GM18505 (cell line): ENCODE results near the gene CACNA2D3.

ENCODE experiments used
- ATAC-seq: cut with Tn5 transposase; IDR thresholded peaks from one replicate; pipeline ENCODE4 v1.9.1; 2021; ENCODE audit not compliant: unreplicated experiment
- POLR2A ChIP-seq: IDR thresholded peaks from 4 replicates; pipeline ENCODE4 v1.6.1; 2011; ENCODE audit warnings: borderline replicate concordance; ENCODE audit not compliant: insufficient read depth, insufficient read length; ENCODE audit errors: extremely low read depth

The CACNA2D3 gene

DNA sequence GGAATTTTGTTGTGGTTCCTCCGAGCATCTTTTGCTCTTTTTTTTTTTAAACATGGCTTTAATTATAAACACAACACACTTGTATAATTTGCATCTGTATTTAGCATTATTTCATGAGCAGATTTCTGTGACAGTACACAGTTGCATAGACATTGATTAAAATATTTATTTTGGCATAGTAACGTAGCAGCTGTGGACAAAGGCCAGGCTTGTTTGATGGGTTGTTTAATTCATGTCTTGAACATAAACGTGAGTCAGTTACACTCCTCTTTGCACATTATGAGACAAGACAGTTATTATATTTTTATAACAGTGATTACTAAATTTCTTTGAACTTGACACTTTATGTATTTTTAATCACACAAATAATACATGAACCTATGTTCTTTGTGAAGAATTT lies 182.5 kb downstream of the CACNA2D3 start:
- ATAC-seq, result no peak
- TF ChIP-seq POLR2A, result no peak

DNA sequence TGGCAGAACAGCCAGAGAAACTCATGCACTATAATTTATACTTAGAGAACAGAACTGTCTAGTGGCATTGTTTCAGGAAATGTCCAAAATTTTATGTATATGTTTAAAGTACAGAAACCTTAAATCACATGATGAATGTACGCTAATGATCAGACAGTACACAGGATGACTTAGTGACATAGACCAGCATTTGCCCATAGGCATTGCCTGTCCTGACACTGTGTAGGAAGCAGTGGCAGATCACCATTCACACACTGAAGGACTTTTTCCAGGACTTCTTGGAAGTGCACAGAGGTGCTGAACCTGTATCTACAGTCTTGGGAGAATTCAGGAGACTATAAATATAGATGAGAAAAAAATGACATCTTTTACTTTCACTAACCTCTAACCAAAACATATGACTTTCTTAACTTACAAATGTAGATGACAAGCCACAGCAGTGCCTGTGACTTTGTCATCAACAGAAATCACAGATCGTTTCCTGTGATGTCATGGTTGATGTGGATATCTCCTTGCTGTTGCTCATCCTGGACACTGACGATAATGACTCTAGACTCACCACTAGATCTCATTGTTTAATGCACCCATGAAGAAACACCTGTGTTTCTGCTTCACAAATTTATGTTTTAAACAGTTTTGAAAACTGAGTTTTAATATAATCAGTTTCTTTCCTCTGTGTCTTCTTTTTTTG lies 183.2 kb downstream of the CACNA2D3 start:
- no peak for TF ChIP-seq POLR2A
- no peak for ATAC-seq

DNA sequence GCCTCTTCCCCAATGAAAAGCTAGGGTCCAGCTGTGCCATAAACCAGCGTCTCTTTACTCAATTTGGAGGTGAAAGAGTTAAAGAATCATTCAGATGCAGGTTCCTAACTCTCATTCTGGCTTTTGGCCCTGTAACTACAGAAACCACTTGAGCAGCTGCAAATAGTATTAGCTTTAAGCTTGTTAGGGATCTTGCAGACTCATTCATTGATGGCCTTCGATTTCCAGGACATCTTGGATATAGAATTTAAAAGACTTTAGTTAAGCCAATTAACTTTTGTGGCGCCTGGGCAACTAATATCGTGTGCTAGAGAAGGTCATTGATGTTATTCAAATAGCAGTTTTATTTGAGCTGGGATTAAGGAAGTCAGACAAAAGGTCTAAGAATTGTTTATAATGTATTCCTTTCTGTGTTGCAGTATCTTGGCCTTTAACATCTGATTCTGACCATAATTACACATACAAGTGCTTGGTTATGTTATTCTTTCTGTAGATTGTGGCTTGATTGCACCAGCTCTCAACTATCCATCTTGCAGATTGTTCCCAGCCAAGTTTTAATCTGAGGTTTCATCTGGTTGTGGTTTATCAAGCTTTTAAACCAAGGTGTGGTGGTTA lies 185.3 kb downstream of the CACNA2D3 start:
- no peak for TF ChIP-seq POLR2A
- no peak for ATAC-seq

DNA sequence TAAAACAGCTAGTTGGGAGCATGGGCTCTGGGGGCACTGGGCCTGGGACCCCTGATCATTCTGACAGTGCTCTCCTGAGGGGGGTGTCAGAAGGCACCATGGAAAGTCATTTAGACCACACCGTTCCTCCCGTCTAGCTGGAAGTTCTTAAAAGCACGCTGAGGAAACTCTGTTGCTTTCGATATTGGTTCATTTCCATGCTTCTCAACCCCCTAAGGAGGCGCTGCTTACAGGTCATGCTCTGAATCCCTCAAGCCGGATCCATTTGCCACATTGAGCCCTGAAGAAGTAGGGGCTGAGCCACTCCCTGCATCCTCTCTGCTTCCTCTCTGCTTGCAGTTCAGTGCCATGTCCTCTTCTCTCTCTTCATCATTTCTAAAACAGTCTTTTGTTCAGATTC lies 187.2 kb downstream of the CACNA2D3 start:
- TF ChIP-seq POLR2A, result no peak
- ATAC-seq, result no peak

DNA sequence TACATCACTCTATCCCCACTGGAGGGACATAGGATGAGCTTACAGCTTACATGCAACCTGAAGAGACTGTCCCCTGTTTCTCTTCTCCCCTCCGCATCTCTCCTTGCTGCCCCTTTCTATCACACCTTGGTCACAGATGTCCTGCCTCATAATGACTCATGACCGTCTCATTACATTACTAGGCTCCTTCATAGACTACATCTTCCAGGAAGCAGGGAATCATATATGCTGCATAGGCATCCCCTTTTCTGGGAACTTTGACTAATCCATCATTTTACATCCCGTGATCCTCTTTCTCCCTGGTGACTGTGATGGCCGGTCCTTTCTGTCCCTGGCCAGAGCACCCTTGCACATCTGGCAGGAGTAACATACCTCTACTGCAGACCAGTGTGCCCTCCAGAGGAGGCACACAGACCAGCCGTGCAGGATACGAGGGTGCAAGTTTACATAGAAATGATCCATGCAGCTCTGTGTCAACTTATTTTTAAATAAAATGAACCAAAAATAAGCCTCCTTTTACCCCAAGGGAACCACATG lies 188.9 kb downstream of the CACNA2D3 start:
- TF ChIP-seq POLR2A, result no peak
- no peak for ATAC-seq

DNA sequence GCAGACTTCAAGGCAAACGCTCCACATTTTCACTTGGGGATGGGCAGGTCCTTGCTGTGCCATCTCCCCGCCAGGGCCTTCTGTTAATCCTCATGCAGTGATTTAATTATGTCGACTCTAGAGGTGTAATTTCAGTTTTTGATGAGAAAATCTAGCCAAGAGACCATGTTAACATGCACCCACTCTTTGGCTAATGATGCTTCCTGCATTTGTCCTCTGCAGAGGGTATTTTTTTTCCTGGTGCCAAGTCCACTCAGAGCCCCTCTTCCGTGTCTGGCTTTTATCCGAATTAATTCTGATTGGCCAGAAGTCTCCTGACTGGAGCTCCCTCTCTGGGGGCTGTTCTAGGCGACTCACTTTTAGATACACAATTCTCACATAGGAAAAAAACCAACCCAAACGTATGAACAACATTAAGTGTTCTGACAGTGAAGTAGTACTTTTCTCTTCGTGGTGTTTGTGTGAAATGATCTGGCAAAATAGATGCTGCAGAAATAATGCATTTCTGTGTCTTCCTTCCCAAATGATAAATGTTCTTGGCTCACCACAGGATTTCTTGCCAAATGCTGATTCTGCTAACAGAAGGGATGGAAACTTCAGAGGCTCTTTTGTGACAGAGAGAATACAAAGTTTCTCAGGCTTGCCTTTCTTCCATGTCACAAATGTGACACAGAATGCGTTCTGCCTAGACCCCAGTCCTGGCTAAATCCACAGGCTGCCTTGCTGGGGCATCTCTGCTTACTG lies 190.0 kb downstream of the CACNA2D3 start:
- TF ChIP-seq POLR2A, result no peak
- ATAC-seq, result no peak

DNA sequence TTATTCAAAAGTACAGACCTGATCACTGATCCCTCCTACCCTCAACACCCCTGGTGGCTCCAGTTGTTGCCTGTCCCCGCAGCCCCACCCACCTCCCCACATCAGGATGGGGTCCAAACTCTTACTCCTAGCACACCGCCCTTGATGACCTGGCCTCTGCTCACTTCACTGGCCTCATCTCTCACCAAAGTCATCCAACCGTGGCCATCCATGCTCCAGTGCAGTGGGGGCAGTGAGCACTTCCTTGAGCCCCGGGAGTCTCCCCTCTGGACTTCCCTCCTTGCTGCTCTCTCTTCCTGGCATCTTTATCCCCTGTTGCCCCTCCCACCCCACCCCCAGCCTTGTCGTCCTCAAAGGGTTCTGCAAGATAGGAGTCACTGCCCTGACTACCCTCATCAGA lies 191.1 kb downstream of the CACNA2D3 start:
- no peak for TF ChIP-seq POLR2A
- no peak for ATAC-seq

DNA sequence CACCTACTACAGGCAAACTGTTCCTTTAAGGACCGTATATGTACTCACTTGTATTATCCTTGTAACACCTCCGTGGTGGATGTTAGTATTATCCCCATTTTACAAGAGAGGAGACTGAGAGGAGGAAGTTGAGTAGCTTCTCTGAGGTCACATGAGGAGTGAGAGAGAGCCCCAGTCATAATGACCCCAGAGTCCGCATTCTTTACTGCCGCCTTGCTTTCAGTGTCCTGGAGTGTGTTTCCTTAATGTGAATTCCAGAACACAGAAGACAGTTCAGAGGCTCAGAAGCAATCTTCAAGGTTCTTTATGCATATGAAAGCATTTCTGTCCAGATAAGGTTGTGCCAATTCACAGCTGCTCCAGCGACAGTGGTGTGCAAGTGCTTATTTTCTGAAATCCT lies 199.2 kb downstream of the CACNA2D3 start:
- ATAC-seq, result no peak
- no peak for TF ChIP-seq POLR2A

DNA sequence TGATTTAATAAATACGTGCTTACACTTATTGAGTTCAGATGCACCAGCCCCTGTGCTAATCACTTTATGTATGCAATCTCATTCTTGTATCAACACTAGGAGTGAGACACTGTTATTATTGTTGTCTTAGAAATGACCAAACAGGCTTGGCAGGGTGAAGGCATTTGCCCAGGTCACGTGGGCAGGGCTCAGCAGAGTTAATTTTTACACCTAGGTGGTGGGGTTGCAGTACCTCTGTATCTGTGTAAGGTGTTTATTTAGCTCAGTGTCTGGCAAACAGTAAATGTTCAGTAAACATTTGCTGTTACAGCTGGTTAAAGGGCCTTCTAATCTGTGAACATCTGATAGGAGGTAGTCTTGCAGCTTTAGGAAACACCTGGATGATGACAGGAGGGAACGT lies 200.0 kb downstream of the CACNA2D3 start:
- no peak for ATAC-seq
- no peak for TF ChIP-seq POLR2A

DNA sequence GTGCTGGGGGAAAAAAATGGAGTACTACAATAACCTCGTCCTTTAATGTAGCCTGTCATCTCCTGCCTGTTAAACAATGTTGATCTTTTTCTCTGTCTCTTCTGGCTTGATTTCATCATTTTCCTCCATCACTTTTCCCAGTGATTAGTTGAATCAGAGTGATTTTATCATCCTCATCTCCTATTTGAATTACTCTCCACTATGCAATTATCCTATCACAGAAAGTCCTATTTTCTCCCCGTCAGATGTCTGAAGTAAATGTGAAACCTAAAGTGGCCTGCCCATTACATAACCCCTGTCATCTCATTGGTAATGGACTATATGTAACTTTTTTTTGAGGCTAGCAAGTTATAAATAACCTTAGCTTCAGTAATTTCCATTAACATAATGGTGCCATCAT lies 201.8 kb downstream of the CACNA2D3 start:
- ATAC-seq, result no peak
- TF ChIP-seq POLR2A, result no peak

DNA sequence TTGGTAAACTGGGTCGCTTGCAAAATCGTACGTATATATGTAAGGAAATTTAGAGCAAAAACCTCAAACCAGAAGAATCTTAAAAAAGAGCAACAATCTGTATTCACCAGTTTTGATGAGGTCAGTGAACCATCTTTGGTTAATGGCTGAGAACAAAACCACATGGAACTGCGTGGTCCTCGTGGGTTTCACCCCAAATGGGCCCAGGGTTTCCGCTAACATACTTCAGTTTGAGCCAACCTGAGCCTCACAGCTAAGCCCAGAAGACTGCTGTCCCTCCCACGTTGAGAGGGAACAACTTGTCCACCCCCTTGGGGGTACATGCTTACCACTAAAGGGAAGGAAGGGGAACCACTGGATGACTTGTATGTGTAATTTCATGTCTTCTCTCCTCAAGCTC lies 204.6 kb downstream of the CACNA2D3 start:
- no peak for ATAC-seq
- no peak for TF ChIP-seq POLR2A

DNA sequence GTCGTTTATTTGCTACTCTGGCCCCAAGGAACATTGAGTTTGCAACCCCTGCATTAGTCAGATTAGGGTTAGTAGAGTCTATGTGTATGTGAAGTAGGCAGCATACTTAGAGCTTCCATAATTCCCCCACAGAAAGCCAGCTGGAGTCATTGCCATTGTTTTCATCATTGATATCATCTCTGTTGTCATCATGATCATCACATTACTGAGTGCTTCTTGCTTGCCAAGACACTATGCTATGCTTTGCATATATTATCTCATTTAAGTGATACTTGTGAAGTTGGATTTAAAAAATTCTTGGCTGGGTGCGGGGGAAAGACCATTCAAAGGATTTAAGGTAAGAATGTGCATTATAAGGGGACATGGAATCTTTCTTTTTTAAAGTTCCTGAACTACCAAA lies 209.0 kb downstream of the CACNA2D3 start:
- ATAC-seq, result no peak
- no peak for TF ChIP-seq POLR2A

DNA sequence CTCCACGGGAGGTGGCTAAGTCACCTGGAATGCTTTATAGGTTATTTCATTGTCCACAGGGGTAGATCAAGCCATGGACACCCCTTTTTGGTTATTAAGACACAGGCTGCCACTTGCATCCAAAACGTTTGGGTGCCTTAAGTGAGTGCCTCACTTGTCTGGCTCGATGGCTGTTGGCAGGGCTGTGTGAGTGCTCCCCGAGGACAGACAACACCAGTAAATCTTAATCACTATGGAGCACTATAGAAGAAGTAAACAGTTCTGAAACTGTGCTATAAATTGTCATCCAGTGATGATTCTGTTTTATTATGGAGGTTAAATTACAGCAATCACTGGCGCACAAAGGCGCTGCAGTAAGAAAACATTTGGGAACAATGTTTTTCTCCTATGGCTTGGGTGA lies 215.5 kb downstream of the CACNA2D3 start:
- ATAC-seq, result no peak
- no peak for TF ChIP-seq POLR2A

DNA sequence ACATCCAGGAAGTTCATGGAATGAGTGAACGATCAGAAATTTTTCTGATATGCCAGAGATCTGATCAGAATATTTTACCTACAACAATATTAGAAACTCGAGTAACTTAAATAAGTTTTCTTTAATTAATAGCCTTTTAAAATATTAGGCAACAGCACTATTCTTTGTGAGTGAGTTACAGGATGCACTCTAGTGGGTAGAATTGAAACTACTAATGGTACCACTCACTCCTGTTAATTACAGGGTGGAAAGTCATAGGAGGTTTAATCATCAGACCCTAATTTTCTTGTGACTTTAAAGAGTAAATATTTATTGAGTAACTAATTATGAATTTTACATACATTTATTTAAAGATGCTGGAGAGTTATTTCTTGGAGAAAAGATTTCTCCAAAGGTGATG lies 217.3 kb downstream of the CACNA2D3 start:
- no peak for TF ChIP-seq POLR2A
- no peak for ATAC-seq

DNA sequence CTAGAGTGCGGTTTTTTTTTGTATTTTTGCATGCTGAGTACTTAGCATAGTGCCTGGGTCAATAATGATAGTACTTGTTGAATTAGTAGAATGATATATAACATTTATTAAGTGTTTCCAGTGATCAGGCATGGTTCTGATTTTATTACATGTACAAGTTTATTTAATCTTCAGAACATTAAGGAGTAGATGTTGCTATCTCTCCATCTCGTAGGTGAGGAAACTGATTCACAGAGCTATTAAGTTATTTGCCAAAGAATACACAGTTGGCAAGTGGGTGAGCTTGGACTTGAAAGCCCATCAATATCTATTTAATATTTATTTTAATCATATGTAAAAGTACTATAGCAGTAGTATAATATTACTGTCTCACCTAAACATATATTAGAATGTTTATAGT lies 219.5 kb downstream of the CACNA2D3 start:
- no peak for ATAC-seq
- TF ChIP-seq POLR2A, result no peak

DNA sequence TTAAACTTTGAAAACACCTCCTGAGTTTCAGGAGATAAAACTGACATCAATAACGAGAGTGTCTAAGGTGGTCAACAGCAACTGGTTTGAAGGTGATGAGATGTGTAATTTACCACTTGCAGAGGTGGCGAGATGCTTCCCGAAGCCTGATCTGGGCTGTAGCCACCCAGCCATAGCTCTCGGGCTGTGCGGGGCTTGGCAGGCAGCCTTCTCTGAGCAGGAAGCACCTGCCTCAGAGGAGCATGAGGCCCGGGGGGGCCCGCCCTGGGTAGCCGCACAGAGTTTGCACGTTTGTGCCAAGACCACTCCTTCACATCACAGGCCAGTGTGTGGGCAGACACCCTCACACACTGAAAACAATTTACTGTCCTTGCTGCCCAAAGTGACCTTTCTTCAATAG lies 220.3 kb downstream of the CACNA2D3 start:
- TF ChIP-seq POLR2A, result no peak
- ATAC-seq, result no peak
